ENCODE measurements around the gene VSX1.

The VSX1 gene

DNA sequence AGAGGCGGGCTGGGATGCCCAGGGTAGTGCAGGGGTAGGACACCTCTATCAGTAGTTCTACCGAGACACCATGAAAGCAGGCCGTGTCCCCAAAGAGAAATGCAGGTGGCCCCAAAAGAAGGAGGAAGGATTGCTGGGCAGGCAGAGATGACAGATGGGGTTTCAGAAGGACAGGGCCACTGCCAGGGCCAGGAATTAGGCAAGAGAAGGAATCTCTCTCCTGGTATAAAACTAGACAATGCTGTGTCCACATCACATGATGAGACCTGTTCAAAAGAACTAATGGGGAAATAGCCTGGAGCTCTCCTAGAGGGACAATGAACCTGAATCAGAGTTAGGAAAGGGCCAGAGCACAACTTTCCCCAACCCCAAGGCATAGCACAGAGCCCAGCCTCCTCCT is 21.6 kb upstream of the VSX1 start:
- TF ChIP-seq, protein P1, sequence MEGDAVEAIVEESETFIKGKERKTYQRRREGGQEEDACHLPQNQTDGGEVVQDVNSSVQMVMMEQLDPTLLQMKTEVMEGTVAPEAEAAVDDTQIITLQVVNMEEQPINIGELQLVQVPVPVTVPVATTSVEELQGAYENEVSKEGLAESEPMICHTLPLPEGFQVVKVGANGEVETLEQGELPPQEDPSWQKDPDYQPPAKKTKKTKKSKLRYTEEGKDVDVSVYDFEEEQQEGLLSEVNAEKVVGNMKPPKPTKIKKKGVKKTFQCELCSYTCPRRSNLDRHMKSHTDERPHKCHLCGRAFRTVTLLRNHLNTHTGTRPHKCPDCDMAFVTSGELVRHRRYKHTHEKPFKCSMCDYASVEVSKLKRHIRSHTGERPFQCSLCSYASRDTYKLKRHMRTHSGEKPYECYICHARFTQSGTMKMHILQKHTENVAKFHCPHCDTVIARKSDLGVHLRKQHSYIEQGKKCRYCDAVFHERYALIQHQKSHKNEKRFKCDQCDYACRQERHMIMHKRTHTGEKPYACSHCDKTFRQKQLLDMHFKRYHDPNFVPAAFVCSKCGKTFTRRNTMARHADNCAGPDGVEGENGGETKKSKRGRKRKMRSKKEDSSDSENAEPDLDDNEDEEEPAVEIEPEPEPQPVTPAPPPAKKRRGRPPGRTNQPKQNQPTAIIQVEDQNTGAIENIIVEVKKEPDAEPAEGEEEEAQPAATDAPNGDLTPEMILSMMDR (IDR thresholded peaks at IDR 0.05; ENCODE audit: low read length) = no peak
- TF ChIP-seq EZH2 (IDR thresholded peaks at IDR 0.05; ENCODE audit: borderline replicate concordance, low read length) = no peak
- no peak overlapping the region for H3K4me3 ChIP-seq (ENCODE audit: low read depth, low read length, poor library complexity, severe bottlenecking)
- no peaks in the 10 kb centered on the region for H3K27me3 ChIP-seq (ENCODE audit: insufficient read depth, low read length)
- no peak overlapping the region for H3K9ac ChIP-seq (ENCODE audit: low read length)
- no peak overlapping the region for H3K4me2 ChIP-seq (ENCODE audit: low read length)
- no peak overlapping the region for H2AFZ ChIP-seq (ENCODE audit: low read length)
- no peaks in the 10 kb centered on the region for H3K9me2 ChIP-seq (ENCODE audit: low read depth, low read length)
- H3K27ac ChIP-seq (ENCODE audit: low read depth, low read length, poor library complexity, severe bottlenecking) = no peak overlapping the region
- H3K4me1 ChIP-seq (ENCODE audit: insufficient read depth, low read length, severe bottlenecking) = no peaks in the 10 kb centered on the region
- H3F3A ChIP-seq (ENCODE audit: insufficient read depth, low read length) = no peaks in the 10 kb centered on the region
- no peaks in the 10 kb centered on the region for H4K20me1 ChIP-seq (ENCODE audit: insufficient read depth, low read length)
- no peaks in the 10 kb centered on the region for H3K9me3 ChIP-seq (ENCODE audit: low read length)
- H3K36me3 ChIP-seq (ENCODE audit: insufficient read depth, low read length) = no peaks in the 10 kb centered on the region
- H3K79me2 ChIP-seq (ENCODE audit: insufficient read depth, low read length) = no peaks in the 10 kb centered on the region

DNA sequence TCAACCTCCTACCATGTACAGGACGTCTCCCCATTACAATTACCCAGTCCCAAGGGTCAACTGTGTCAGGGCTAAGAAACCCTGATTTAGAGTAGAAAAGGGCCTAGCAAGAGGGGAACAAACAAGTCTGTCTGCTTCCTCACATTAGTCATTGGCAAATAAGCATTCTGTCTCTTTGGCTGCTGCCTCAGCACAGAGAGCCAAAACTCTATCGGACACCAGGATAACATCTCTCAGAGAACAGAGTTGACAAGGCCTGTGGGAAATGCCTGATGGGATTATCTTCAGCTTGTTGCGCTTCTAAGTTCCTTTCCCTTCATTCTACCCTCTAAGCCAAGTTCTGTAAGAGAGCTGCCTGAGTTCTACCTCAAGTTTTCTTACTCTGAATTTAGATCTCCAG is 19.0 kb upstream of the VSX1 start:
- no peaks in the 10 kb centered on the region for H4K20me1 ChIP-seq (ENCODE audit: insufficient read depth, low read length)
- TF ChIP-seq, protein P1 (IDR thresholded peaks at IDR 0.05; ENCODE audit: low read length) = no peak
- TF ChIP-seq EZH2 (IDR thresholded peaks at IDR 0.05; ENCODE audit: borderline replicate concordance, low read length) = no peak
- no peaks in the 10 kb centered on the region for H3K79me2 ChIP-seq (ENCODE audit: insufficient read depth, low read length)
- H3K9me3 ChIP-seq (ENCODE audit: low read length) = no peaks in the 10 kb centered on the region
- H3K27me3 ChIP-seq (ENCODE audit: insufficient read depth, low read length) = no peaks in the 10 kb centered on the region
- H2AFZ ChIP-seq (ENCODE audit: low read length) = no peak overlapping the region
- H3K27ac ChIP-seq (ENCODE audit: low read depth, low read length, poor library complexity, severe bottlenecking) = no peak overlapping the region
- no peak overlapping the region for H3K9ac ChIP-seq (ENCODE audit: low read length)
- H3F3A ChIP-seq (ENCODE audit: insufficient read depth, low read length) = no peaks in the 10 kb centered on the region
- no peaks in the 10 kb centered on the region for H3K4me1 ChIP-seq (ENCODE audit: insufficient read depth, low read length, severe bottlenecking)
- H3K4me2 ChIP-seq (ENCODE audit: low read length) = no peak overlapping the region
- no peaks in the 10 kb centered on the region for H3K9me2 ChIP-seq (ENCODE audit: low read depth, low read length)
- H3K4me3 ChIP-seq (ENCODE audit: low read depth, low read length, poor library complexity, severe bottlenecking) = no peak overlapping the region
- H3K36me3 ChIP-seq (ENCODE audit: insufficient read depth, low read length) = no peaks in the 10 kb centered on the region

DNA sequence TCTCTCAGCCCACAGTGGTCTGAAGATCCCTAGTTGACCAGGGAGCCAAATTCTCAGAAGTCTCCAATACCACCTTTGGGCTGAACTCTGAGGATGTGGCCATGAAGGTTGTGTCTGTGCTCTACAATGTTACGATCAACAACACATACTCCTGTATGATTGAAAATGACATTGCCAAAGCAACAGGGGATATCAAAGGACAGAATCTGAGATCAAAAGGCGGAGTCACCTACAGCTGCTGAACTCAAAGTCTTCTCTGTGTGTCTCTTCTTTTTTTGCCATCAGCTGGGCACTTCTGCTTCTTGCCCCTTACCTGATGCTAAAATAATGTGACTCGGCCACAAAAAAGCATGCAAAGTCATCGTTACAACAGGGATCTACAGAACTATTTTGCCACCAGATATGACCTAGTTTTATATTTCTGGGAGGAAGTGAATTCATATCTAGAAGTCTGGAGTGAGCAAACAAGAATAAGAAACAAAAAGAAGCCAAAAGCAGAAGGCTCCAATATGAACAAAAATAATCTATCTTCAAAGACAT is 17.7 kb upstream of the VSX1 start:
- Histone ChIP-seq H4K20me1 (ENCODE audit: insufficient read depth, low read length) (no peaks in the 10 kb centered on the region), H3K9me3 (ENCODE audit: low read length) (no peaks in the 10 kb centered on the region), H3K9ac (ENCODE audit: low read length) (no peak overlapping the region), H3K4me2 (ENCODE audit: low read length) (no peak overlapping the region), H2AFZ (ENCODE audit: low read length) (no peak overlapping the region), H3K27me3 (ENCODE audit: insufficient read depth, low read length) (no peaks in the 10 kb centered on the region), H3K9me2 (ENCODE audit: low read depth, low read length) (no peaks in the 10 kb centered on the region), H3F3A (ENCODE audit: insufficient read depth, low read length) (no peaks in the 10 kb centered on the region), H3K36me3 (ENCODE audit: insufficient read depth, low read length) (no peaks in the 10 kb centered on the region), H3K4me3 (ENCODE audit: low read depth, low read length, poor library complexity, severe bottlenecking) (no peak overlapping the region), H3K79me2 (ENCODE audit: insufficient read depth, low read length) (no peaks in the 10 kb centered on the region), H3K27ac (ENCODE audit: low read depth, low read length, poor library complexity, severe bottlenecking) (no peak overlapping the region), H3K4me1 (ENCODE audit: insufficient read depth, low read length, severe bottlenecking) (no peaks in the 10 kb centered on the region)
- TF ChIP-seq, protein P1 (IDR thresholded peaks at IDR 0.05; ENCODE audit: low read length) = no peak
- no peak for TF ChIP-seq EZH2 (IDR thresholded peaks at IDR 0.05; ENCODE audit: borderline replicate concordance, low read length)

Data from OCI-LY1 (cell line).